IMR-90 (cell line): ENCODE results near the gene SLC22A16. TPM values are rescaled to one million over a fixed set of nuclear protein-coding genes. Genes with fewer than 3 reads are reported as not detected.

ENCODE experiments used
- ATAC-seq: fragments of 200-7000 bp; cut with Tn5 transposase; 2 replicates; pipeline ENCODE4 v1.9.1; 2020; ENCODE audit warnings: low read depth, mild to moderate bottlenecking, moderate library complexity
- BruUV-seq: library from RNA; stranded (reverse); fragments of 400-500 nt; replicated peaks from 2 replicates; lab custom pipeline; 2021; lab: Mats Ljungman, UMichigan
- CTCF ChIA-PET: fragments of 300-600 bp; formaldehyde crosslinking; extraction: SDS; loops from one replicate; lab custom pipeline; 2021; ENCODE audit warnings: antibody characterized with exemption; lab: Yijun Ruan, JAX
- POLR2A ChIA-PET: fragments of 300-600 bp; sonication (Branson Sonifier 250); formaldehyde crosslinking; loops from one replicate; lab custom pipeline; 2022; ENCODE audit warnings: antibody characterized with exemption; ENCODE audit not compliant: unreplicated experiment; lab: Charles Lee
- DNase-seq: peaks from one replicate; pipeline ENCODE4 v3.0.0; 2013
- H2AFZ ChIP-seq: replicated peaks from 2 replicates; pipeline ENCODE3; 2013; ENCODE audit warnings: low read length, mild to moderate bottlenecking; ENCODE audit not compliant: poor library complexity
- H2AK5ac ChIP-seq: 2 replicates; pipeline ENCODE4 v1.6.1; 2013; ENCODE audit warnings: low read depth, low read length, inconsistent platforms
- H2AK9ac ChIP-seq: replicated peaks from 2 replicates; pipeline ENCODE3; 2013; ENCODE audit warnings: mild to moderate bottlenecking, low read depth, low read length, moderate library complexity; ENCODE audit not compliant: poor library complexity
- H2BK120ac ChIP-seq: 2 replicates; pipeline ENCODE4 v1.6.1; 2013; ENCODE audit warnings: low read depth, low read length, inconsistent platforms
- H2BK15ac ChIP-seq: 3 replicates; pipeline ENCODE4 v1.6.1; 2013; ENCODE audit warnings: low read depth, low read length, inconsistent platforms
- H2BK20ac ChIP-seq: 2 replicates; pipeline ENCODE4 v1.6.1; 2013; ENCODE audit warnings: low read depth, mild to moderate bottlenecking, inconsistent platforms, low read length, moderate library complexity
- H2BK5ac ChIP-seq: 2 replicates; pipeline ENCODE4 v1.6.1; 2013; ENCODE audit warnings: mild to moderate bottlenecking, low read depth, low read length, inconsistent platforms; ENCODE audit not compliant: poor library complexity, severe bottlenecking
- H3K14ac ChIP-seq: replicated peaks from 2 replicates; pipeline ENCODE4 v1.6.1; 2013; ENCODE audit warnings: low read depth, low read length, inconsistent platforms
- H3K18ac ChIP-seq: 2 replicates; pipeline ENCODE4 v1.6.1; 2013; ENCODE audit warnings: low read depth, low read length, control low read depth
- H3K23ac ChIP-seq: 2 replicates; pipeline ENCODE4 v1.6.1; 2013; ENCODE audit warnings: low read depth, low read length, inconsistent platforms
- H3K27ac ChIP-seq: 2 replicates; pipeline ENCODE4 v1.5.1; 2013; ENCODE audit warnings: mild to moderate bottlenecking, control low read depth, low read length; ENCODE audit not compliant: insufficient read depth
- H3K27me3 ChIP-seq: 2 replicates; pipeline ENCODE4 v1.6.1; 2013; ENCODE audit warnings: low read length; ENCODE audit not compliant: control insufficient read depth, insufficient read depth
- H3K36me3 ChIP-seq: 2 replicates; pipeline ENCODE4 v1.6.1; 2013; ENCODE audit warnings: low read length, mixed read lengths; ENCODE audit not compliant: control insufficient read depth, insufficient read depth
- H3K4ac ChIP-seq: 2 replicates; pipeline ENCODE4 v1.6.1; 2013; ENCODE audit warnings: low read depth, low read length, inconsistent platforms
- H3K4me1 ChIP-seq: 2 replicates; pipeline ENCODE4 v1.6.1; 2013; ENCODE audit warnings: low read length, mixed read lengths; ENCODE audit not compliant: control insufficient read depth, insufficient read depth
- H3K4me2 ChIP-seq: 2 replicates; pipeline ENCODE4 v1.6.1; 2013; ENCODE audit warnings: low read depth, mild to moderate bottlenecking, control low read depth, low read length, moderate library complexity
- H3K4me3 ChIP-seq: 2 replicates; pipeline ENCODE4 v1.5.1; 2013; ENCODE audit warnings: low read depth, mild to moderate bottlenecking, control low read depth, low read length, moderate library complexity; ENCODE audit not compliant: insufficient read depth
- H3K56ac ChIP-seq: 2 replicates; pipeline ENCODE4 v1.6.1; 2013; ENCODE audit warnings: low read length, inconsistent platforms; ENCODE audit not compliant: insufficient read depth; ENCODE audit errors: extremely low read depth
- H3K79me1 ChIP-seq, 2 experiments: 2 replicates each; pipeline ENCODE4 v1.6.1; 2013; ENCODE audit warnings: low read length in 2 of 2, inconsistent platforms in 1 of 2, low read depth in 1 of 2
- H3K9ac ChIP-seq: 2 replicates; pipeline ENCODE4 v1.6.1; 2013; ENCODE audit warnings: low read depth, low read length, control low read depth
- H3K9me1 ChIP-seq: 2 replicates; pipeline ENCODE4 v1.6.1; 2013; ENCODE audit warnings: low read length, inconsistent platforms; ENCODE audit not compliant: insufficient read depth
- H3K9me3 ChIP-seq: 2 replicates; pipeline ENCODE4 v1.6.1; 2013; ENCODE audit warnings: low read length; ENCODE audit not compliant: control insufficient read depth, insufficient read depth
- H4K20me1 ChIP-seq: 2 replicates; pipeline ENCODE4 v1.6.1; 2013; ENCODE audit warnings: low read length, inconsistent platforms; ENCODE audit not compliant: insufficient read depth
- H4K5ac ChIP-seq: 2 replicates; pipeline ENCODE4 v1.6.1; 2013; ENCODE audit warnings: mild to moderate bottlenecking, low read depth, low read length, control low read depth
- H4K8ac ChIP-seq, 2 experiments: 2 replicates each; pipeline ENCODE4 v1.6.1; 2013; ENCODE audit warnings: low read depth in 2 of 2, low read length in 2 of 2, control low read depth in 1 of 2, inconsistent platforms in 1 of 2
- H4K91ac ChIP-seq: 2 replicates; pipeline ENCODE4 v1.6.1; 2013; ENCODE audit warnings: low read depth, low read length, inconsistent platforms; ENCODE audit not compliant: insufficient read depth
- CEBPB ChIP-seq: IDR thresholded peaks from 2 replicates; pipeline ENCODE4 v1.6.1; 2012; ENCODE audit warnings: low read depth, low read length, improper control_type of control experiment
- ELK1 ChIP-seq: fragments of 150-350 bp; IDR thresholded peaks from 2 replicates; pipeline ENCODE4 v1.6.1; 2016; ENCODE audit warnings: low read depth, mild to moderate bottlenecking, low read length, moderate library complexity, borderline replicate concordance
- FOS ChIP-seq: fragments of 150-350 bp; IDR thresholded peaks from 2 replicates; pipeline ENCODE4 v1.6.1; 2016; ENCODE audit warnings: low read depth, low read length
- MAZ ChIP-seq: IDR thresholded peaks from 2 replicates; pipeline ENCODE4 v1.6.1; 2012; ENCODE audit warnings: low read depth, mild to moderate bottlenecking, low read length, improper control_type of control experiment, moderate library complexity, borderline replicate concordance
- SMC3 ChIP-seq: fragments of 150-350 bp; IDR thresholded peaks from 2 replicates; pipeline ENCODE4 v1.6.1; 2016; ENCODE audit warnings: low read depth, mild to moderate bottlenecking, antibody characterized with exemption, low read length, moderate library complexity
- WGBS, 2 experiments: methylation state at CpG; one replicate each; pipeline versions ENCODE4 v1.1.5 to v1.1.7; 2013; ENCODE audit warnings: missing lambda C conversion rate in 2 of 2; ENCODE audit not compliant: insufficient read length in 1 of 2; ENCODE audit errors: extremely low coverage in 2 of 2; 5-methylcytosine and 5-hydroxymethylcytosine counted together
- dilution Hi-C: fragments of 300-500 bp; cut with HindIII; formaldehyde crosslinking; loops from one replicate; pipeline ENCODE4 v1.14.3; 2018; ENCODE audit warnings: low sequenced_read_pairs; ENCODE audit not compliant: unreplicated experiment
- in situ Hi-C: fragments of 300-500 bp; cut with MboI; formaldehyde crosslinking; loops from 3 replicates; pipeline ENCODE4 v1.14.3; 2019; ENCODE audit warnings: low sequenced_read_pairs, inconsistent platforms, mixed read lengths
- intact Hi-C: fragments of 100-400 bp; cut with micrococcal nuclease; formaldehyde crosslinking; loops from 2 replicates; pipeline ENCODE4 v1.10.0; 2022
- polyA plus RNA-seq, 3 experiments: library from polyadenylated mRNA; depleted of rRNA; stranded (reverse); fragments of >200 nt; gene quantifications; 2 replicates each; pipeline ENCODE4 v1.2.3, GENCODE V29; 2012; ENCODE audit warnings: low replicate concordance in 1 of 3
- total RNA-seq: library from RNA; depleted of rRNA; stranded (reverse); fragments of >200 nt; gene quantifications from 2 replicates; pipeline ENCODE4 v1.2.3, GENCODE V29; 2012

SLC22A16 gene
- total and polyA plus RNA-seq, 2 of the 4 experiments (the other 2 are of a cell fraction) = not detected

DNA sequence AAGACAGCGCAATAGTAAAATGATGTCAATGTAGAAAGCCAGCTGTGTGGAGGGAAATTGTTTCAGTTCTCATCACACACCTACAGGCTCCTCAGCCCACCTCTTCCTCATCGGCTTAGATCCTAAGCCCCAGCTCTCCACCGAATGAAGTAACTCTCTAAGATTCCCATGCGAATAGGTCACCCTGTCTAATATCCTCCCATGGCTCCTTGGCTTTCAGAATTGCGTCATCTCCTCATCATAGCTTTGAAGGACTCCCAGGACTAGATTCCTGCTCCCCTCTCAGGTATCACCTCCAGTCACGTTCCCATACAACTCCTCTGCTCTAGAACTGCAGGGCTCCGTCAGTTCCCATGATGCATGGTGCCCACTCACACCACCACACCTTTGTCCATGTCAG is 16.2 kb upstream of the SLC22A16 start:
- Histone ChIP-seq H3K14ac (no peak overlapping the region), H3K4me2 (no peak overlapping the region), H3K18ac (no peak overlapping the region), H3K36me3 (no peaks in the 10 kb centered on the region), H2AK5ac (no peak overlapping the region), H3K4me3 (no peak overlapping the region), H2BK15ac (no peak overlapping the region), H2BK5ac (no peak overlapping the region), H4K20me1 (no peaks in the 10 kb centered on the region), H3K27ac (no peak overlapping the region), H3K4me1 (peaks cover 4% of the 10 kb centered on the region), H3K9me1 (no peaks in the 10 kb centered on the region), H3K4ac (no peak overlapping the region), H4K8ac (no peak overlapping the region), H3K23ac (no peak overlapping the region), H2AFZ (no peak overlapping the region), H4K91ac (no peak overlapping the region), H2AK9ac (no peak overlapping the region), H2BK20ac (no peak overlapping the region), H2BK120ac (no peak overlapping the region), H3K9ac (no peak overlapping the region), H3K79me1 (no peaks in the 10 kb centered on the region), H3K27me3 (peaks cover 4% of the 10 kb centered on the region), H4K5ac (no peak overlapping the region), H3K56ac (no peak overlapping the region), H3K9me3 (no peaks in the 10 kb centered on the region)
- dilution Hi-C loops (no loop called here), in situ Hi-C loops (no loop called here), intact Hi-C loops (no loop called here)
- 75% methylated on average over 5 of the region's 7 CpGs; no CpG with 5 or more reads in 1 of the 2 experiments for WGBS, 2 experiments
- BruUV-seq = no TSS peak
- CTCF ChIA-PET = no interaction called here
- no peak for TF ChIP-seq ELK1
- peak; percentile 72 for TF ChIP-seq CEBPB
- TF ChIP-seq SMC3 = no peak
- TF ChIP-seq FOS = no peak
- no peak for TF ChIP-seq MAZ
- ATAC-seq (no peak), DNase-seq (peak; percentile 23)
- POLR2A ChIA-PET = no interaction called here
